HFF-Myc (cell line): ENCODE measurements around the gene DGAT2.

Experiments used
- DNase-seq: peaks from one replicate; pipeline ENCODE4 v3.0.0-alpha.2; 2011; ENCODE audit warnings: low read depth; ENCODE audit errors: extremely low read depth
- H3K4me3 ChIP-seq: replicated peaks from 2 replicates; pipeline ENCODE4 v1.5.1; 2011; ENCODE audit warnings: low read depth, mild to moderate bottlenecking, control low read depth, low read length
- TF ChIP-seq, protein P1 (sequence below): IDR thresholded peaks from 2 replicates; pipeline ENCODE4 v1.5.1; 2012; ENCODE audit warnings: mild to moderate bottlenecking, low read depth, low read length, control low read depth; ENCODE audit errors: missing control alignments

Gene DGAT2

GRCh38 chr11:75849894-75850293, 81.3 kb downstream of the DGAT2 start:
- TF ChIP-seq, protein P1, sequence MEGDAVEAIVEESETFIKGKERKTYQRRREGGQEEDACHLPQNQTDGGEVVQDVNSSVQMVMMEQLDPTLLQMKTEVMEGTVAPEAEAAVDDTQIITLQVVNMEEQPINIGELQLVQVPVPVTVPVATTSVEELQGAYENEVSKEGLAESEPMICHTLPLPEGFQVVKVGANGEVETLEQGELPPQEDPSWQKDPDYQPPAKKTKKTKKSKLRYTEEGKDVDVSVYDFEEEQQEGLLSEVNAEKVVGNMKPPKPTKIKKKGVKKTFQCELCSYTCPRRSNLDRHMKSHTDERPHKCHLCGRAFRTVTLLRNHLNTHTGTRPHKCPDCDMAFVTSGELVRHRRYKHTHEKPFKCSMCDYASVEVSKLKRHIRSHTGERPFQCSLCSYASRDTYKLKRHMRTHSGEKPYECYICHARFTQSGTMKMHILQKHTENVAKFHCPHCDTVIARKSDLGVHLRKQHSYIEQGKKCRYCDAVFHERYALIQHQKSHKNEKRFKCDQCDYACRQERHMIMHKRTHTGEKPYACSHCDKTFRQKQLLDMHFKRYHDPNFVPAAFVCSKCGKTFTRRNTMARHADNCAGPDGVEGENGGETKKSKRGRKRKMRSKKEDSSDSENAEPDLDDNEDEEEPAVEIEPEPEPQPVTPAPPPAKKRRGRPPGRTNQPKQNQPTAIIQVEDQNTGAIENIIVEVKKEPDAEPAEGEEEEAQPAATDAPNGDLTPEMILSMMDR: no peak
- no peak overlapping the region for H3K4me3 ChIP-seq
- DNase-seq: no peak

DNA sequence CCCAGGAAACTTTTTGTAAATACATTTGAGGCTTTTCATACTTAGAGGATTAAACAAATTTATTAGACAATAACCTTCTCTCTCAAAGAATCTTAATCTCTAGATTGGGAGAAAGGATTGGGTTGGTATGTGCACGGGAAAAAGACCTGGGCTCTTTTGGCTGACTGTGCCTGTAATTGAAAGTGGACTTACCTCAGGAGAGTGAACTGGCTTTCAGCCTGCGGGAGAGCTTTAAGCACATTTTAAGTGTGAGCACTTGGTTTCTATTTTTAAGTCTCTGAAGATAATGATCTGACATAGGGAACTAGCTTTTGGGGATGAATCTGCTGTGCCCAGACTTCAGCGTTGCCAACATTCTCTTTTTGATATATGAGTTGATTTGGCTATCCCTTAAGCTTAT, 82.2 kb downstream of the DGAT2 start:
- no peak overlapping the region for H3K4me3 ChIP-seq
- DNase-seq: no peak

More for the DNA sequence above, 82.2 kb downstream of the DGAT2 start:
- TF ChIP-seq, protein P1: no peak
